ENCODE data around the gene ZNF423.

ZNF423 gene

GRCh38 chr16:49603956-49604355 is 252.0 kb downstream of the ZNF423 start:
- no peak for DNase-seq (ENCODE audit: insufficient read length, low spot score)
- no peak for FAIRE-seq
- TF ChIP-seq, protein P1, sequence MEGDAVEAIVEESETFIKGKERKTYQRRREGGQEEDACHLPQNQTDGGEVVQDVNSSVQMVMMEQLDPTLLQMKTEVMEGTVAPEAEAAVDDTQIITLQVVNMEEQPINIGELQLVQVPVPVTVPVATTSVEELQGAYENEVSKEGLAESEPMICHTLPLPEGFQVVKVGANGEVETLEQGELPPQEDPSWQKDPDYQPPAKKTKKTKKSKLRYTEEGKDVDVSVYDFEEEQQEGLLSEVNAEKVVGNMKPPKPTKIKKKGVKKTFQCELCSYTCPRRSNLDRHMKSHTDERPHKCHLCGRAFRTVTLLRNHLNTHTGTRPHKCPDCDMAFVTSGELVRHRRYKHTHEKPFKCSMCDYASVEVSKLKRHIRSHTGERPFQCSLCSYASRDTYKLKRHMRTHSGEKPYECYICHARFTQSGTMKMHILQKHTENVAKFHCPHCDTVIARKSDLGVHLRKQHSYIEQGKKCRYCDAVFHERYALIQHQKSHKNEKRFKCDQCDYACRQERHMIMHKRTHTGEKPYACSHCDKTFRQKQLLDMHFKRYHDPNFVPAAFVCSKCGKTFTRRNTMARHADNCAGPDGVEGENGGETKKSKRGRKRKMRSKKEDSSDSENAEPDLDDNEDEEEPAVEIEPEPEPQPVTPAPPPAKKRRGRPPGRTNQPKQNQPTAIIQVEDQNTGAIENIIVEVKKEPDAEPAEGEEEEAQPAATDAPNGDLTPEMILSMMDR (IDR thresholded peaks at IDR 0.05; ENCODE audit: insufficient read depth, missing control alignments) = no peak

DNA sequence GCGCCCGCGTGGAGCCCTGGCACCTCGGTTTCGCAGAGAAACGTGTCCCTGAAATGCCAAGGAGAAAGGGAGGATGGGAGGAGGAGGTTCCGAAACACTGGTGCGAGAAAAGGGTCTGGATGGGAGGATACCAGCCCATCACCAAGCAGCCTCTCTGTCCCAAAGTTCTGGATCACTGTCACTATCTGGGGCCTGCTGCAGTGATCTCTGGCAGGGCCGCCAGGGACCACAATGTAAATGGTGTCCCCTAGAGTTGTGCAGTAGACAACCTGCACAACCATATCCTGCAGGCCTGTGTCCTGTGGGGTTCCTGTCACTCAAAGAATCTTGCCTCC is 253.0 kb downstream of the ZNF423 start:
- DNase-seq (ENCODE audit: insufficient read length, low spot score) = no peak
- TF ChIP-seq, protein P1 (IDR thresholded peaks at IDR 0.05; ENCODE audit: insufficient read depth, missing control alignments) = no peak
- no peak for FAIRE-seq

DNA sequence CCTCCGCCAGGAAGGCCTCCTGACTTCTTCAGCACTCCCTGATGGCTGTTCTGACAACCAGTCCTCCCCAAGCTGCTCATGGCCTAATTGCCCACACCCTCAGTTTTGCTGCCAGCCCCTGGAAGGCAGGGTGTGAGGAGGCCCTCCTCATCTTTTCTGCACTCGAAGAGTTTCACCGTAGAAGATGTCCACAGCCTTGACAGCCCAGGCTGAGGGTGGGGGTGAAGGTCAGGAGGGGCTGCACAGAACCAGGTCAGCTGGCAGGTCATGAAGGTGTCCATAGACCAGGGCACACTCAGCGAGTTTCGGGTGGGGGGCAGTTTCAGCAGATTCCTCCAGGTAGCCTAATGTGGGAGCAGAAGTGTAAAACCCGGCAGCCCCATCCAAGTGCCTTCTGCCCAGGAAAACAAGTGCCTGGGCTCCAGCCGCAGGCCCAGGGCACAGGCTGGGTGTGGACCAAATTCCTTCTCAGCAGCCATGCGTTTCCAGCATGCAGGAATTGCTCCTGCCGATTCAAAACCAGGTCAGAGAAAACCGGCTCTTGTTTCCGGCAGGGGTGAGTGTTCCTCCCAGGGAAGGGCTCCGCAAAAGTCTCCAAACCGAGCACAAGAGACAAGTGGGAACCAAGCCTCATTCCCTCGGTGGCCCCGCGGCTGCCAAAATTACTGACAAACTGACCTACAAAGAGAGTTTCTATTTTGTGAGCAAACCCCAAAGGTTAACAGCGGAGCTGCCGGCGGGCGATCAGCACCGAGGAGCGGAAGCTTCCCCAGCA is 253.5 kb downstream of the ZNF423 start:
- DNase-seq (ENCODE audit: insufficient read length, low spot score) (no peak), FAIRE-seq (no peak)
- TF ChIP-seq, protein P1 (IDR thresholded peaks at IDR 0.05; ENCODE audit: insufficient read depth, missing control alignments) = no peak

- FAIRE-seq = no peak
- DNase-seq (ENCODE audit: insufficient read length, low spot score) = no peak
- TF ChIP-seq, protein P1 (IDR thresholded peaks at IDR 0.05; ENCODE audit: insufficient read depth, missing control alignments) = no peak
Observed at GRCh38 chr16:49601576-49601975, 254.3 kb downstream of the ZNF423 start.

- TF ChIP-seq, protein P1 (IDR thresholded peaks at IDR 0.05; ENCODE audit: insufficient read depth, missing control alignments) = no peak
- FAIRE-seq (no peak), DNase-seq (ENCODE audit: insufficient read length, low spot score) (no peak)
Observed at GRCh38 chr16:49600976-49601375, 254.9 kb downstream of the ZNF423 start.

GRCh38 chr16:49600536-49600935 is 255.4 kb downstream of the ZNF423 start:
- TF ChIP-seq, protein P1 (IDR thresholded peaks at IDR 0.05; ENCODE audit: insufficient read depth, missing control alignments) = no peak
- FAIRE-seq (no peak), DNase-seq (ENCODE audit: insufficient read length, low spot score) (no peak)

GRCh38 chr16:49599704-49600103 is 256.2 kb downstream of the ZNF423 start:
- TF ChIP-seq, protein P1 (IDR thresholded peaks at IDR 0.05; ENCODE audit: insufficient read depth, missing control alignments) = no peak
- no peak for FAIRE-seq
- no peak for DNase-seq (ENCODE audit: insufficient read length, low spot score)
